HCT116 (cell line): ENCODE results near the gene MAML3. TPM values are rescaled to one million over a fixed set of nuclear protein-coding genes. Genes with fewer than 3 reads are reported as not detected.

Experiments
- ATAC-seq: fragments of 200-7000 bp; cut with Tn5 transposase; 2 replicates; pipeline ENCODE4 v1.9.1; 2020; ENCODE audit warnings: mild to moderate bottlenecking, moderate library complexity
- BruUV-seq: library from RNA; stranded (reverse); fragments of 400-500 nt; replicated peaks from 2 replicates; lab custom pipeline; 2021; lab: Mats Ljungman, UMichigan
- CTCF ChIA-PET: fragments of 300-600 bp; sonication (Branson Sonifier 250); formaldehyde crosslinking; loops from one replicate; lab custom pipeline; 2021; ENCODE audit warnings: antibody characterized with exemption; lab: Charles Lee
- POLR2A ChIA-PET: fragments of 300-600, 350-600 bp; sonication (Branson Sonifier 250); formaldehyde crosslinking; loops from one replicate; lab custom pipeline; 2021; ENCODE audit warnings: antibody characterized with exemption; lab: Charles Lee
- RAD21 ChIA-PET, 2 experiments: fragments of 300-600 bp; sonication (Branson Sonifier 250); formaldehyde crosslinking; loops; one replicate each; lab custom pipeline; 2023; ENCODE audit warnings: low total read pairs in 2 of 2; ENCODE audit not compliant: uncharacterized antibody in 2 of 2, unreplicated experiment in 2 of 2, low non-redundant PET in 1 of 2; lab: Charles Lee
- DNase-seq: peaks from one replicate; pipeline ENCODE4 v3.0.0-alpha.2; 2010; ENCODE audit warnings: low read depth, low spot score
- H2AFZ ChIP-seq: fragments of 200-600 bp; shearing (Covaris generic), sonication (generic); 2 replicates; pipeline ENCODE4 v1.6.1; 2017; ENCODE audit warnings: low read depth, mixed run types, mixed read lengths, antibody characterized with exemption, low read length; ENCODE audit not compliant: poor library complexity, severe bottlenecking
- H3K27ac ChIP-seq: 2 replicates; pipeline ENCODE4 v1.5.1; 2012; ENCODE audit warnings: low read depth, low read length
- H3K27me3 ChIP-seq: fragments of 200-600 bp; sonication (generic); 2 replicates; pipeline ENCODE4 v1.6.1; 2016; ENCODE audit warnings: mixed run types, low read length, mixed read lengths; ENCODE audit not compliant: insufficient read depth
- H3K36me3 ChIP-seq, 2 experiments: fragments of 200-500 bp in 1 of 2; fragments of 200-600 bp in 1 of 2; sonication (Bioruptor generic) in 1 of 2; sonication (generic) in 1 of 2; 2 replicates each; pipeline versions ENCODE4 v1.5.1 to v1.6.1; 2014 to 2016; ENCODE audit warnings: low read length in 2 of 2, inconsistent platforms in 1 of 2, mixed read lengths in 1 of 2, mixed run types in 1 of 2; ENCODE audit not compliant: insufficient read depth in 2 of 2, control insufficient read depth in 1 of 2
- H3K4me1 ChIP-seq, 2 experiments: fragments of 200-600 bp in 1 of 2; sonication (generic) in 1 of 2; 2 replicates each; pipeline versions ENCODE4 v1.5.1 to v1.6.1; 2012 to 2017; ENCODE audit warnings: low read length in 2 of 2, inconsistent platforms in 1 of 2, mild to moderate bottlenecking in 1 of 2, mixed read lengths in 1 of 2, mixed run types in 1 of 2, moderate library complexity in 1 of 2; ENCODE audit not compliant: insufficient read depth in 2 of 2, control insufficient read depth in 1 of 2
- H3K4me2 ChIP-seq: fragments of 200-600 bp; sonication (generic); 2 replicates; pipeline ENCODE4 v1.6.1; 2017; ENCODE audit warnings: mixed run types, low read length, mixed read lengths
- H3K4me3 ChIP-seq, 2 experiments: fragments of 200-600 bp in 1 of 2; sonication (generic) in 1 of 2; replicated peaks in 1 of 2; 2 replicates each; pipeline ENCODE4 v1.5.1; 2011 to 2016; ENCODE audit warnings: low read length in 2 of 2, control low read depth in 1 of 2, low read depth in 1 of 2, mild to moderate bottlenecking in 1 of 2, mixed read lengths in 1 of 2, mixed run types in 1 of 2
- H3K79me2 ChIP-seq: fragments of 200-600 bp; sonication (generic); 2 replicates; pipeline ENCODE4 v1.6.1; 2017; ENCODE audit warnings: mild to moderate bottlenecking, mixed run types, low read length, moderate library complexity, mixed read lengths; ENCODE audit not compliant: insufficient read depth
- H3K9ac ChIP-seq: fragments of 200-600 bp; sonication (generic); 2 replicates; pipeline ENCODE4 v1.6.1; 2016; ENCODE audit warnings: low read length, mixed read lengths
- H3K9me2 ChIP-seq: fragments of 200-600 bp; sonication (generic), shearing (Covaris generic); 2 replicates; pipeline ENCODE4 v1.6.1; 2017; ENCODE audit warnings: mixed run types, mild to moderate bottlenecking, moderate library complexity; ENCODE audit not compliant: insufficient read depth
- H3K9me3 ChIP-seq, 2 experiments: fragments of 200-500 bp in 1 of 2; fragments of 200-600 bp in 1 of 2; sonication (Bioruptor generic) in 1 of 2; sonication (generic) in 1 of 2; 2 replicates each; pipeline ENCODE4 v1.6.1; 2014 to 2017; ENCODE audit warnings: low read length in 2 of 2, mixed read lengths in 2 of 2, inconsistent platforms in 1 of 2, low read depth in 1 of 2, mild to moderate bottlenecking in 1 of 2, mixed run types in 1 of 2, moderate library complexity in 1 of 2; ENCODE audit not compliant: control insufficient read depth in 1 of 2, insufficient read depth in 1 of 2
- H4K20me1 ChIP-seq: fragments of 200-600 bp; sonication (generic), shearing (Covaris generic); 2 replicates; pipeline ENCODE4 v1.6.1; 2017; ENCODE audit warnings: mixed run types, mild to moderate bottlenecking, moderate library complexity; ENCODE audit not compliant: insufficient read depth
- CBX3 ChIP-seq: IDR thresholded peaks from 2 replicates; pipeline ENCODE4 v1.6.1; 2012; ENCODE audit warnings: low read depth
- EGR1 ChIP-seq: IDR thresholded peaks from 2 replicates; pipeline ENCODE4 v1.6.1; 2012; ENCODE audit warnings: low read depth
- ELF1 ChIP-seq: IDR thresholded peaks from 2 replicates; pipeline ENCODE4 v1.6.1; 2012; ENCODE audit warnings: low read depth, borderline replicate concordance
- EZH2 ChIP-seq: fragments of 200-600 bp; sonication (generic); IDR thresholded peaks from 2 replicates; pipeline ENCODE4 v1.6.1; 2017; ENCODE audit warnings: antibody characterized with exemption, mixed run types
- POLR2A ChIP-seq: IDR thresholded peaks from 2 replicates; pipeline ENCODE4 v1.7.0; 2011; ENCODE audit warnings: borderline replicate concordance; ENCODE audit not compliant: insufficient read depth, insufficient read length; ENCODE audit errors: extremely low read depth
- POLR2AphosphoS5 ChIP-seq: IDR thresholded peaks from 2 replicates; pipeline ENCODE4 v1.6.1; 2011; ENCODE audit warnings: mild to moderate bottlenecking, low read depth, low read length, moderate library complexity
- RAD21 ChIP-seq: IDR thresholded peaks from 2 replicates; pipeline ENCODE4 v1.6.1; 2012; ENCODE audit warnings: low read depth, mild to moderate bottlenecking
- SIN3A ChIP-seq: IDR thresholded peaks from 2 replicates; pipeline ENCODE4 v1.6.1; 2012; ENCODE audit warnings: low read depth
- SRF ChIP-seq: IDR thresholded peaks from 2 replicates; pipeline ENCODE4 v1.6.1; 2012; ENCODE audit warnings: low read depth
- TCF7L2 ChIP-seq: IDR thresholded peaks from 2 replicates; pipeline ENCODE4 v1.7.0; 2011; ENCODE audit warnings: borderline replicate concordance, inconsistent platforms; ENCODE audit not compliant: insufficient read depth, insufficient read length; ENCODE audit errors: extremely low read depth
- YY1 ChIP-seq: IDR thresholded peaks from 2 replicates; pipeline ENCODE4 v1.6.1; 2011; ENCODE audit warnings: low read length, low read depth, moderate library complexity, mild to moderate bottlenecking; ENCODE audit not compliant: insufficient replicate concordance; ENCODE audit errors: extremely low read depth
- ZFX ChIP-seq: fragments of 450-650 bp; IDR thresholded peaks from 2 replicates; pipeline ENCODE4 v1.6.1; 2017
- intact Hi-C: fragments of 100-400 bp; cut with micrococcal nuclease; formaldehyde crosslinking; loops from 2 replicates; pipeline ENCODE4 v1.10.0; 2022
- total RNA-seq: library from RNA; stranded (reverse); gene quantifications from one replicate; pipeline ENCODE4 v1.2.1, GENCODE V29; 2021; ENCODE audit not compliant: unreplicated experiment
- TF ChIP-seq, protein P1 (sequence below): IDR thresholded peaks from 2 replicates; pipeline ENCODE4 v1.6.1; 2011; ENCODE audit warnings: mild to moderate bottlenecking, low read length, moderate library complexity; ENCODE audit not compliant: insufficient replicate concordance; ENCODE audit errors: extremely low read depth
- TF ChIP-seq, protein P2 (sequence below): IDR thresholded peaks from 2 replicates; pipeline ENCODE4 v1.6.1; 2012; ENCODE audit warnings: low read depth

Gene MAML3
- total RNA-seq, 1 experiment from 2014 or later: 3.1 TPM

DNA sequence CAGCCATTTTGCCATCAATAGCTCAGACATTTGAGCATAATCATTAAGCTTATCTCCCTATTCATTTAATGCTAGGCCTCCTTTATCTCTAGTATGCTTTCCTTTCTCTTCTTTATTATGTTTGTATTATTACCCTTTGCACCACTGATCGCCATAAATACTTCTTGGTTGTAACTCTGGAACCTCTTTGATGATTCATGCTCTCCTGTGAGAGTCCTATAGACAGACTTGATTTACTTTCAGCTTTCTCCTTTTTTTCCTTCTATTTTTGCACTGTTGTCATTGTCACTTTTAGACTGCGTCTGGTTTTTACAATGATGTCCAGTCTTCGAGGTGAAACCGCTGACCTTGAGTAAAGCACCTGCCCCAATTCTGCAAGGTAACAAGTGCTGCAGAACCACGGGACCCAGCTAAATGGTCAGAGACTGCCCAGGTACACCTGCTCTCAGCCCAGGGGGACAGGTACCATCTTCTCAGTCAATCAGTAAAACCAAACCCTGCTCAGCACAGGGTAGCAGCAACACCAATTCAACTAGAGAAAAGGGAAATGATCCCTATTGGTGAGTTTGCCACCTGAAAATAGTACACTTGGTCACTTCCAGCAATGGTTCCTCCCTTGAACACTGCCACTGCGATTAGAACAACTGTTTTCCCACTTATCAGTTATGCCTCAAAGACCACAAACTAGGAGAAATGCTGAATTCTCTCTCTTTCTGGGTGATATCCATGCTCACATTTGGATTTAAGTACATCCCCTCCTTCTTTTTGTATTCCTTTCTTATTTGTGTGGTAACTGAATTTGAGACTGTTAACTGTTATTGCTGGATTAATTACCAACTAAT, 125.1 kb downstream of the MAML3 start:
- ChIA-PET RAD21 (no interaction called here), CTCF (interaction anchor here (0.8 kb wide), 1 partner anchor 23 kb away, joined by 3 read pairs; no protein-coding TSS in a partner anchor), POLR2A (no interaction called here)
- intact Hi-C loops: no loop called here
- ATAC-seq (no peak), DNase-seq (no peak)
- Histone ChIP-seq H3K4me1 (no peaks in the 10 kb centered on the region), H3K27me3 (peaks cover 5% of the 10 kb centered on the region; the same call in 1 of the 2 replicates), H3K9me2 (no peaks in the 10 kb centered on the region), H4K20me1 (no peaks in the 10 kb centered on the region), H3K9ac (no peak overlapping the region), H3K79me2 (no peaks in the 10 kb centered on the region), H3K27ac (no peak overlapping the region), H3K4me2 (no peak overlapping the region), H3K36me3 (no peaks in the 10 kb centered on the region), H2AFZ (no peak overlapping the region), H3K9me3 (no peaks in the 10 kb centered on the region), H3K4me3 (no peak overlapping the region)
- TF ChIP-seq EZH2 (no peak), POLR2A (no peak), YY1 (no peak)
- no TSS peak for BruUV-seq

DNA sequence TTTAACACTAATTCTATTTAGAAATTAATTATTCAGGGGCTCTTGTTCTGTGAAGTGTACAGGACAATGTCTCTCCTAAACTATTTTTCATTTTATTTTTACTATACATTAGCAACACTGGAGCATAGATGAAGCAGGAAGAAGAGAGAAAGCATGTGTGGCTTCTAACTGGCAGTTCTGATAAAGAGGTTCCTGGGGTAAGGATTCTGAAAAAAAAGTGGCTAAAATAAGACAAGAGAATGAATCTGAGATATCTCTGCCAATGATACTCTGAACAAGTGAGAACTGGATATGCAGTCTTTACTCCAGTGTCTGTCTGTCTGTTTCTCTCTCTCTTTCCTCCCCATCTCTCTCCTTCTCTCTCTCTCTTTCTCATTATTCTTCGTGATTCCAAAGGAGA, 125.9 kb downstream of the MAML3 start:
- RAD21 ChIA-PET: no interaction called here
- H3K4me1 ChIP-seq: no peaks in the 10 kb centered on the region
- H3K79me2 ChIP-seq: no peaks in the 10 kb centered on the region
- intact Hi-C loops: no loop called here
- CTCF ChIA-PET: interaction anchor here (0.8 kb wide), 1 partner anchor 24 kb away, joined by 3 read pairs; no protein-coding TSS in a partner anchor
- POLR2A ChIA-PET: no interaction called here
- H3K27me3 ChIP-seq: peaks cover 5% of the 10 kb centered on the region; the same call in 1 of the 2 replicates
- no peaks in the 10 kb centered on the region for H4K20me1 ChIP-seq
- H3K27ac ChIP-seq: no peak overlapping the region
- H3K4me2 ChIP-seq: no peak overlapping the region
- no peak overlapping the region for H3K9ac ChIP-seq
- no peaks in the 10 kb centered on the region for H3K9me3 ChIP-seq
- no peak overlapping the region for H3K4me3 ChIP-seq
- no peaks in the 10 kb centered on the region for H3K36me3 ChIP-seq
- no peak overlapping the region for H2AFZ ChIP-seq
- H3K9me2 ChIP-seq: no peaks in the 10 kb centered on the region
- ATAC-seq: no peak
- no TSS peak for BruUV-seq
- no peak for DNase-seq
- no peak for TF ChIP-seq SIN3A
- TF ChIP-seq EGR1: no peak
- no peak for TF ChIP-seq CBX3
- TF ChIP-seq RAD21: no peak
- no peak for TF ChIP-seq SRF
- no peak for TF ChIP-seq TCF7L2
- TF ChIP-seq ELF1: no peak
- TF ChIP-seq ZFX: no peak
- TF ChIP-seq, protein P1, sequence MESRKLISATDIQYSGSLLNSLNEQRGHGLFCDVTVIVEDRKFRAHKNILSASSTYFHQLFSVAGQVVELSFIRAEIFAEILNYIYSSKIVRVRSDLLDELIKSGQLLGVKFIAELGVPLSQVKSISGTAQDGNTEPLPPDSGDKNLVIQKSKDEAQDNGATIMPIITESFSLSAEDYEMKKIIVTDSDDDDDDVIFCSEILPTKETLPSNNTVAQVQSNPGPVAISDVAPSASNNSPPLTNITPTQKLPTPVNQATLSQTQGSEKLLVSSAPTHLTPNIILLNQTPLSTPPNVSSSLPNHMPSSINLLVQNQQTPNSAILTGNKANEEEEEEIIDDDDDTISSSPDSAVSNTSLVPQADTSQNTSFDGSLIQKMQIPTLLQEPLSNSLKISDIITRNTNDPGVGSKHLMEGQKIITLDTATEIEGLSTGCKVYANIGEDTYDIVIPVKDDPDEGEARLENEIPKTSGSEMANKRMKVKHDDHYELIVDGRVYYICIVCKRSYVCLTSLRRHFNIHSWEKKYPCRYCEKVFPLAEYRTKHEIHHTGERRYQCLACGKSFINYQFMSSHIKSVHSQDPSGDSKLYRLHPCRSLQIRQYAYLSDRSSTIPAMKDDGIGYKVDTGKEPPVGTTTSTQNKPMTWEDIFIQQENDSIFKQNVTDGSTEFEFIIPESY: no peak
- TF ChIP-seq, protein P2, sequence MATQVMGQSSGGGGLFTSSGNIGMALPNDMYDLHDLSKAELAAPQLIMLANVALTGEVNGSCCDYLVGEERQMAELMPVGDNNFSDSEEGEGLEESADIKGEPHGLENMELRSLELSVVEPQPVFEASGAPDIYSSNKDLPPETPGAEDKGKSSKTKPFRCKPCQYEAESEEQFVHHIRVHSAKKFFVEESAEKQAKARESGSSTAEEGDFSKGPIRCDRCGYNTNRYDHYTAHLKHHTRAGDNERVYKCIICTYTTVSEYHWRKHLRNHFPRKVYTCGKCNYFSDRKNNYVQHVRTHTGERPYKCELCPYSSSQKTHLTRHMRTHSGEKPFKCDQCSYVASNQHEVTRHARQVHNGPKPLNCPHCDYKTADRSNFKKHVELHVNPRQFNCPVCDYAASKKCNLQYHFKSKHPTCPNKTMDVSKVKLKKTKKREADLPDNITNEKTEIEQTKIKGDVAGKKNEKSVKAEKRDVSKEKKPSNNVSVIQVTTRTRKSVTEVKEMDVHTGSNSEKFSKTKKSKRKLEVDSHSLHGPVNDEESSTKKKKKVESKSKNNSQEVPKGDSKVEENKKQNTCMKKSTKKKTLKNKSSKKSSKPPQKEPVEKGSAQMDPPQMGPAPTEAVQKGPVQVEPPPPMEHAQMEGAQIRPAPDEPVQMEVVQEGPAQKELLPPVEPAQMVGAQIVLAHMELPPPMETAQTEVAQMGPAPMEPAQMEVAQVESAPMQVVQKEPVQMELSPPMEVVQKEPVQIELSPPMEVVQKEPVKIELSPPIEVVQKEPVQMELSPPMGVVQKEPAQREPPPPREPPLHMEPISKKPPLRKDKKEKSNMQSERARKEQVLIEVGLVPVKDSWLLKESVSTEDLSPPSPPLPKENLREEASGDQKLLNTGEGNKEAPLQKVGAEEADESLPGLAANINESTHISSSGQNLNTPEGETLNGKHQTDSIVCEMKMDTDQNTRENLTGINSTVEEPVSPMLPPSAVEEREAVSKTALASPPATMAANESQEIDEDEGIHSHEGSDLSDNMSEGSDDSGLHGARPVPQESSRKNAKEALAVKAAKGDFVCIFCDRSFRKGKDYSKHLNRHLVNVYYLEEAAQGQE: no peak
- TF ChIP-seq EZH2: no peak
- no peak for TF ChIP-seq POLR2AphosphoS5
